ENCODE results near the gene EPS8L2. TPM values are rescaled to one million over a fixed set of nuclear protein-coding genes. Genes with fewer than 3 reads are reported as not detected.

The EPS8L2 gene
- total and polyA plus RNA-seq, 2 of the 13 experiments (the other 11 are each of a cell fraction or from before 2014, with no cell fraction given), result 89.3 to 416 TPM

- TF ChIP-seq SKIL (CRISPR knock-in tag; IDR thresholded peaks at IDR 0.05; ENCODE audit: borderline replicate concordance), result peak; percentile 94
- TF ChIP-seq BCLAF1 (IDR thresholded peaks at IDR 0.05), result no peak
- 0 out of 2 replicates have a peak, but pooled peaks have one; percentile 38 for TF ChIP-seq ZNF891 (CRISPR knock-in tag; IDR thresholded peaks at IDR 0.05)
- TF ChIP-seq KLF15 (CRISPR knock-in tag; IDR thresholded peaks at IDR 0.05; ENCODE audit: borderline replicate concordance), result 0 out of 2 replicates have a peak, but pooled peaks have one; percentile 45
- peak; percentile 86; the same call in 1 of the 2 replicates for TF ChIP-seq THAP9 (CRISPR knock-in tag; IDR thresholded peaks at IDR 0.05; ENCODE audit: borderline replicate concordance)
- peak; percentile 64; the same call in 1 of the 2 replicates for TF ChIP-seq ZNF564 (CRISPR knock-in tag; IDR thresholded peaks at IDR 0.05)
- TF ChIP-seq ZBTB25 (CRISPR knock-in tag; IDR thresholded peaks at IDR 0.05), result peak; percentile 72
- 0 out of 2 replicates have a peak, but pooled peaks have one; percentile 41 for TF ChIP-seq ISX (CRISPR knock-in tag; conservative IDR thresholded peaks at IDR 0.05)
- peak; percentile 63; the same call in 1 of the 2 replicates for TF ChIP-seq ZFY (CRISPR knock-in tag; IDR thresholded peaks at IDR 0.05)
- no peak for TF ChIP-seq ZNF326 (CRISPR knock-in tag; IDR thresholded peaks at IDR 0.05; ENCODE audit: borderline replicate concordance)
- no peak for TF ChIP-seq LRRFIP1 (CRISPR knock-in tag; conservative IDR thresholded peaks at IDR 0.05)
- TF ChIP-seq TBP (CRISPR knock-in tag; IDR thresholded peaks at IDR 0.05), result no peak
These were observed 1.0 kb upstream of the EPS8L2 start (continued) for GRCh38 chr11:704781-705645.

Measured in HepG2 (cell line).